Measurements from ENCODE around the gene LMNA.

LMNA gene

GRCh38 chr1:156082309-156083091 is 32.0 kb upstream of the LMNA start, which contains the start of gene MEX3A:
Gene MEX3A (minus strand): TSS chr1:156082465. CDS start chr1:156081998, 467 bp downstream.
- DNase-seq: peak; percentile 89

- no peak for DNase-seq
Observed at GRCh38 chr1:156083800-156084790, 30.4 kb upstream of the LMNA start.

DNA sequence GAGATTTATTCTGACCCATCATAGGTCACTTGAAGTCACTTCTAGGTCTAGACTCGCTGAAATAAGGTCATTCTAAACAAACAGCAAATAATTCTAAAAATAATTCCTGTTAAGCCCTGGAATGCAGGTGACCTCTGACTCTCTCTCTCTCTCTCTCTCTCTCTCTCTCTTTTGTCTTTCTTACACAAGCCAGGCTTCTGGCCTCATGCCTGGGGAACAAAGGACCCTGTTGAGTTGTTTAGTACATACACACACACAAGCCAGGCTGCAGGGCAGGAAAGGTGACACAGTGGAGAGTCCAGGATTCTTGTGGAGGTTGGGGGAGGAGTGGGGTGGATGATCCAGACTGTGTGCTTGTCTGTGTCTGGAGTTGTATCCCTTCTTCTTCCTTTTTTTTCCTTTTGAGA is 28.3 kb upstream of the LMNA start:
- DNase-seq: no peak

GRCh38 chr1:156089704-156090103 is 24.8 kb upstream of the LMNA start:
- DNase-seq: peak; percentile 27

DNA sequence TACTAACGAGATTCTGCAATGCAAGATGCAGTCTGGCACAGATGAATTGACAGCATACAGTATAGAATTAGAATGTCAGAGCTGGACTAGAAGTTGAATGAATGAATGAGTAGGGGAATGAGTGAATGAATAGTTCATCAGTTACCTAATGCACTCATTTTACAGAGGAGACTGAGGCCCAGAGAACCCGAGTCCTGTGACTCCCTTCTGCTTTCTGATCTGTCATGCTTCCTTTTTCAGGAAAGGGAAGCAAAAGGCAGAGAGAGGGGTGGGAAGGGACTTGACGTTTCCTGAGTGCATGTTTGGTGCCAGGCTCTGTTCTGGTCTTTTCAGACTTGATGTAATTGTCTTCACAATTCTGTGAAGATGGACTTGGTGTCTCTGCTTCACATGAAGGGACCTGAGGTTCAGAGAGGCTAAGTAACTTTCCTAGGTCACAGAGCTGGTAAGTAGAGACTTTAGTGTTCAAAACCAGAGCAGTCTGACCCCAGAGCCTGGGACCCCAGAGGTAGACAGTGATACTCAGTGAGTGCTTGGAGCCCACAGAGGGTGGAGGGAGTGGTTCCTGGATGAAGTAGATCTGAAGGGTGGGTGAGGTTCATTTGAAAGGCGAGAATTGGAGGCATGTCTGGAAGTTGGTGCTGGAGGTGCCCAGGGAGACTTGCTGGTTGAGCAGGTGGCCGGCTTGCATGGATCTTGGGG is 24.2 kb upstream of the LMNA start:
- DNase-seq: no peak

- DNase-seq: peak; percentile 82
Observed at GRCh38 chr1:156090840-156091188, 23.7 kb upstream of the LMNA start.

DNA sequence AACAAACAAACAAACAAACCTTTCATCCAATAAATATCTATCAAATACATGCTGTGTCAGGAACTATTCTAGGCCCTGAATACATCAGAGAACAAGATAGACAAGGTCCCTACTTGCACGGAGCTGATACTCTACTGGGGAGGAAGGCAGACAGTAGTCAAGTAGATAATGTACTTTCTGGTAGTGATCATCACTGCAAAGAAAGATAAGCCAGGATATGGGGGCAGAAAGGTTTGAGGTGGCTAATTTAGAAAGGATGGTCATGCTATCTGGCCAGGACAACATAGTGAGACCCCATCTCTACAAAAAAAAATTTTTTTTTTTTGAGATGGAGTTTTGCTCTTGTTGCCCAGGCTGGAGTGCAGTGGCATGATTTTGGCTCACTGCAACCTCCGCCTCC is 22.9 kb upstream of the LMNA start:
- no peak for DNase-seq

DNA sequence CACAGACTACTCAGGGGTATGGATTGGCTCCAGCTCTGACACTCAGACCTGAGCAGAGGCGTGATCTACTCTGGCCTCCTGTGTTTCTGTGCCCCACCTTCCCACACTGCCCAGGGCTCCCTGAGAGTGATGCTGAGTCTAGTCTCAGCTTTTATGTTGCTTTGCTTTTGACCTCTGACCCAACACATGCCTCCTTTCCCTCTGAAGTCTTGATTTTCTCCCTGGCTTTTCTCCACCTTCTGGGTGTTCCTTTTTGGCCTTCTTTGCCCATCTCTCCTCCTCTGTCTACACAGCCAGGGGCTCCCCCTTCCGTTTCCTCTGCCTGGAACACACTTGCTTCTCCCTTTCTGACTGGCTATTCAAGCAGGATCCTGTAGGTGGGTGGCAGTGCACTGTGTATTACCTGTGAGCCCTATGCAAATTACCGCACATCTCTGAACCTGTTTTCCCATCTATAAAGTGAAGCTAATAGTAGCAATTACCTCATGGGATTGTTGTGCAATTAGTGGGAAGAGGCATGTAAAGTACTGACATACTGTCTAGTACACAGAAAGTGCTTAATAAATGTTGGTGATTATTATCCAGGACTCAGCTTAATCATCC is 18.5 kb upstream of the LMNA start:
- peak; percentile 78 for DNase-seq

GRCh38 chr1:156096640-156097391 is 17.7 kb upstream of the LMNA start:
- peak; percentile 73 for DNase-seq

DNA sequence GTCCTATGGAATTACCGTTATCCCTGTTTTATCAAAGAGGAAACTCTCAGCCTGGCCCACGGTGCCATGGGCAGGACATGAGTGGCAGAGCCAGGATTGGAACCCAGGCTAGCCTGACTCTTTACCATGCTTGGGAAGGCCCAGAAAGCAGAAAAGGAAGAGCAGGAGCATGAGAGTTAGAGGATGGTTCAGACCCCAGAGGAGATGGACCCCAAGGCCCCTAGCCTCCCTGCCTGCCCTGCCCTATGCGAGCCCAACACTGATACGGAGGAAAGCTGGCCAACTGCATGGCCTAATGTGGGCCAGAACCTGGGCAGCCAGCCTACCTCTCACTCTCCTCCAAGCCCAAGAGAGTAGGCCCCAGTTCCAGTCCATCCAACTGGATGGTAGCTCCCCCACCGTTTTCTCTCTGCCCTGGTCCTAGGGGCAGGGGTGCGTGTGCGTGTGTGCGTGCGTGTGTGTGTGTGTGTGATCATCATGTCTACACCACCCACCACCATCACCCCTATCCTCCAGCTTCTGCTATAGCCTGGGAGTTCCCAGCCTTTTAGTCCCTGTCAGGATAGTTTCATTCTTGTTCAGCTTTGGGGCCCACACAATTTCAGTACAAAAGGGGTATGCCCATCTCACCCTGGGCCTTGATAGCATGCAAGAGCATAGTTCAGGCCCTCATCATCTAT is 16.9 kb upstream of the LMNA start:
- no peak for DNase-seq

GRCh38 chr1:156098784-156099183 is 15.7 kb upstream of the LMNA start:
- no peak for DNase-seq

DNA sequence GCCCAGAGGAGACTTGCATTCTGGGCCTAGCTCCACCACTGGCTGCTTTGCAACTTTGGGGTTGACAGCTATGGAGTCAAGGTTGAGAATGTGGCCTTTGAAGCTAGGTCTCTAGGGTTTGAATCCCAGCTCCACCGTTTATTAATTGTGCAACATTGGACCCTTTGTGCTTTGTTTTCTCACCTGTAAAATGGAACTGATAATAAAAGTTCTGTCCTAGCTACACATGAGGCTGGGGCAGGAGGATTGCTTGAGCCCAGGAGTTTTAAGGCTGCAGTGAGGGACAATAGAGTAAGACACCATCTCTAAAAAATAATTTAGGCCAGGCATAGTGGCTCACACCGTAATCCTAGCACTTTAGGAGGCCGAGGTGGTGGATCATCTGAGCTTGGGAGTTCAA is 15.2 kb upstream of the LMNA start:
- no peak for DNase-seq

GRCh38 chr1:156100205-156100995 is 14.1 kb upstream of the LMNA start:
- no peak for DNase-seq

DNA sequence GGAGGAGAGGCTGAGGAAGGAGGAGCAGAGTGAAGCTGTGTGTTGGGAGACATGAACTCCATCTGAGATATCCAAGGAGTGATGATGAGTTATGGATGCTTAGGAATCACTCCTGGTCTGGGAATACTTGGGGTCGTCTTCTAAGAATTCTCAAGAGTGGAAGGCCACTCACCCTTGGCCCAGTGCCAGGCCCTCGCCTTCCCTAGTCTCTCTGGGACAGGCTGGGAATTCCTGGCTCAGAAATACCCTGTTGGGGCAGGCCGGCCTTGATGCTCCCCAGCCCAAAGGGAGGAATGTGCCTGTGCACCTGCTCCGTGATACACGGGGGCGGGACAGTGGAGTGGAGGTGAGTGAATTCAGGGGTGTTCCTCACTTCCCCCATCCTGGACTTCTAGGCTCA is 12.6 kb upstream of the LMNA start:
- DNase-seq: no peak

DNA sequence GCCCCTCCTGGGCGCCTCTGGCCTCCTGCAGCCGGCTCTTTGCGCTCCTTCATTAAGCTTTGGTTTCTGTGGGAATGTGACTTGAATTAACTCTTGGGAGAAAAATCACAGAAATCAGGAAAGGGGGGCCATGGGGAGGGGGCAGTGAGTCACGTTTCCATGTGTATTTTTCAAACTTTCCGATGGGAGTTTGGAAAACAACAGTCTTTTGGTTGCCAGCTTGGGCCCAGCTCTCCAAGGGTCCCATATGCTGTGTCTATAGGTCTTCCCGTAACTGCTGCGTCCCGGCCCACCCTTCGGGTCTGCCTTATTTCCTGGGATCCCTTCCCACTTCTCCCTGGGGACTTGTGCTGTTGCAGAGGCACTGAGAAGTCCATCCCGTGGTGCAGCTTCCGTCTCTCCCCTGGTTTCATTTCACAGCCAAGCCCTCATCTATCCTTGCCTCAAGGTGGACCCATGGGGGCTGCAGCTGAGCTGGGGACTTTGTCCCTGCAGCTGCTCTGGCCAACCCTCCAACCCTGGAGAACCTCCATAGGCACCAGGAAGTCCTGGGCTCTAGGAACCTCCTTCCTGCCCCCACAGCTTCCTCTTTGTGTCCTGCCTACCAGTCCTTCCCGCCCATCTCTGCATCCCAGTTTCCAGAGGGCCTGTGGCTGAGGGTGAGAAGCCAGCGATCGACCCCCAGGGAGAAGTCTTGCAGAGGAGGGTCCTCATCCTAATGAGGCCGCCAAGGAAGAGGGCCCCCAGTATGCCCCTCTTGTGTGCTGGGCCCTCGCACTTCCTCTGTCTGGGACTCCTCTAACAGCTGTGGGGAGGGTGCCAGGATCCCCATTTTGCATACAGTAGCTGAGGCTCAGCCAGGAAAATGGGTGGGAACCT is 11.6 kb upstream of the LMNA start:
- no peak for DNase-seq

DNA sequence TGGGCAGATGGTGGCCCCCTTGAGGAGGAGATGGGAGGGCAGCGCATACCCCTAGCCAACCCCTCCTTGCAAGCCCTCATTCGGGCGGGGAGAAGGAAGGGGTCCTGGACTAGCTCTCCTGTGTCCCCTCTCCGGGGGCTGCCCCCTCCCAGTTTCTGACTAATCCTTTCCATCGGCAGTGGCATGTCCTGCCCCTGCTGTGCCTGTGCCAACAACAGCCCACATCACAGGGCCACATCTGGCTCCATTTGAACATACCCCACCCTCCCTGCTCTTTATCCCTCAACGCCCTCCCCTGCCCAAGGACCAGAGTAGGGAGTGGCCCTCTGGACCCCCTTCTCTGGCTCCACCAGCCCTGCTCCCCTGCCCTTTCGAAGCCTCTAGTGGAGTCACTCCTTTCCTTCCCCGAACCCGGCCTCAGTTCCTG is 11.0 kb upstream of the LMNA start:
- DNase-seq: no peak

DNA sequence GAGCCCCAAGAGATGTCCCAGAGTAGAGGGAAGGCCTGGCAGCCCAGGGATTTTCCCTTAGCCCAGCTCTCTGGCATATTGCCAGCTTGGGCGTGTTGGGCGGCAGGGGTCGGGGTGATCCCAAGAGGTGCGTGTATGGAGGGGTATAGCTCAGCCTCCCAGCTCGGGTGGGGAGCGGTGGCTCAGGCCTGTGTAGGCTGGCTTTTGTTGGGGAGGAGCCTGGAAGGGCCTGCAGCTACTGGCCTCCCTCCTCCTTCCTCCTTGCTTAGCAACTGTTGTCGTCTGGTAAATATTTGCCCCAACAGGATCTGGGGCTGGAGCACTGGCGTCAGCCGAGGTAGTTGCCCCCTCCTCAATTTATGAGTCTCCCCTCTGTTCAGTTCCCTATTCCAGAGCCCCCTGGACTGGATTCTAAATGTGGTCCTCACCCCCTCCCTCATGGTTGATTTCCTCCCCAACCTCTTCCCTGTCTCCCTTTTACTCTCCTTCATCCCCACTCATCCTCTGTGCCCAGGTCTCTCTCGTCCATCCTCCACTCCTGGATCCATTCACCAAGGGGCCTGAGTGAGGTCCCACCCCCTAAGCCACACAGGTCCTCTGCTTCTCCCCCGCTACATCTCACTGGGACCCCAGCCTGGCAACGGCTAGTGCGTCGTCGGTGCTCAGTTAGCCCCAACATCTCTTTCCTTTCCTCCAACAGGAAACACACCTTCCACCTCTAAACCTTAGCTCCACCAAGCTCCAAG is 10.3 kb upstream of the LMNA start:
- no peak for DNase-seq
